ENCODE measurements around the gene DCTN2.

- TF ChIP-seq CTCF (IDR thresholded peaks at IDR 0.05) (no peak), EP300 (IDR thresholded peaks at IDR 0.05) (no peak)
Measured at GRCh38 chr12:57531836-57532235, 15.2 kb downstream of the DCTN2 start.
